H1 (cell line): ENCODE results near the gene C5orf15. TPM values are rescaled to one million over a fixed set of nuclear protein-coding genes. Genes with fewer than 3 reads are reported as not detected.

Experiments used
- CTCF ChIA-PET: fragments of 300-600 bp; sonication (Branson Sonifier 250); formaldehyde crosslinking; loops from one replicate; lab custom pipeline; 2021; ENCODE audit not compliant: partially characterized antibody; lab: Charles Lee
- POLR2A ChIA-PET: fragments of 300-600 bp; sonication (Branson Sonifier 250); formaldehyde crosslinking; loops from one replicate; lab custom pipeline; 2021; ENCODE audit warnings: inconsistent platforms; ENCODE audit not compliant: partially characterized antibody; lab: Charles Lee
- DNase-seq, 2 experiments: peaks; one replicate each; pipeline versions ENCODE4 v3.0.0 to v3.0.0-alpha.2; 2010 to 2022; ENCODE audit warnings: low spot score in 2 of 2, low read depth in 1 of 2, mixed read lengths in 1 of 2
- FAIRE-seq: peaks from 2 replicates; lab custom pipeline; 2011; peaks lifted over from hg19 to GRCh38; lab: Jason Lieb, UNC
- H2AFZ ChIP-seq: 2 replicates; pipeline ENCODE4 v1.8.1; 2012; ENCODE audit warnings: low read length, inconsistent platforms
- H2AK5ac ChIP-seq: 2 replicates; pipeline ENCODE4 v1.6.1; 2013; ENCODE audit warnings: low read depth, low read length
- H2BK120ac ChIP-seq: replicated peaks from 2 replicates; pipeline ENCODE3; 2013; ENCODE audit warnings: low read depth, low read length, inconsistent platforms
- H2BK12ac ChIP-seq: 2 replicates; pipeline ENCODE4 v1.6.1; 2013; ENCODE audit warnings: low read depth, low read length
- H2BK15ac ChIP-seq: 2 replicates; pipeline ENCODE4 v1.6.1; 2013; ENCODE audit warnings: low read length
- H2BK20ac ChIP-seq: 2 replicates; pipeline ENCODE4 v1.6.1; 2013; ENCODE audit warnings: low read length
- H2BK5ac ChIP-seq: 2 replicates; pipeline ENCODE4 v1.6.1; 2013; ENCODE audit warnings: low read depth, low read length
- H3K14ac ChIP-seq: 2 replicates; pipeline ENCODE4 v1.6.1; 2013; ENCODE audit warnings: inconsistent platforms; ENCODE audit not compliant: insufficient read length
- H3K18ac ChIP-seq: 2 replicates; pipeline ENCODE4 v1.6.1; 2013; ENCODE audit warnings: low read length; ENCODE audit errors: extremely low read depth
- H3K23ac ChIP-seq: 2 replicates; pipeline ENCODE4 v1.6.1; 2013; ENCODE audit warnings: inconsistent platforms; ENCODE audit not compliant: insufficient read length
- H3K23me2 ChIP-seq: 2 replicates; pipeline ENCODE4 v1.6.1; 2013; ENCODE audit warnings: low read depth, low read length
- H3K27ac ChIP-seq: 2 replicates; pipeline ENCODE4 v1.6.1; 2011; ENCODE audit warnings: low read depth, low read length, inconsistent platforms
- H3K27me3 ChIP-seq, 4 experiments: replicated peaks in 1 of 4; 1 replicate in 1 of 4; 2 replicates in 3 of 4; pipeline versions ENCODE4 v1.6.1 to v1.8.1; 2011 to 2013; ENCODE audit warnings: low read length in 3 of 4, mild to moderate bottlenecking in 3 of 4, inconsistent platforms in 2 of 4, mixed read lengths in 2 of 4, moderate library complexity in 1 of 4; ENCODE audit not compliant: control insufficient read depth in 3 of 4, insufficient read depth in 3 of 4; ENCODE audit errors: extremely low read depth in 1 of 4
- H3K36me3 ChIP-seq, 4 experiments: 2 replicates each; pipeline versions ENCODE4 v1.6.1 to v1.8.1; 2011 to 2013; ENCODE audit warnings: mild to moderate bottlenecking in 4 of 4, low read length in 3 of 4, moderate library complexity in 2 of 4, control low read depth in 1 of 4, inconsistent platforms in 1 of 4; ENCODE audit not compliant: insufficient read depth in 4 of 4, control insufficient read depth in 2 of 4
- H3K4ac ChIP-seq: replicated peaks from 2 replicates; pipeline ENCODE3; 2013; ENCODE audit warnings: low read length, low read depth, mixed read lengths, inconsistent platforms; ENCODE audit not compliant: insufficient read length
- H3K4me1 ChIP-seq, 4 experiments: replicated peaks in 1 of 4; 1 replicate in 1 of 4; 2 replicates in 3 of 4; pipeline versions ENCODE4 v1.6.1 to v1.8.1; 2011 to 2013; ENCODE audit warnings: low read length in 3 of 4, inconsistent platforms in 2 of 4, mixed read lengths in 1 of 4; ENCODE audit not compliant: insufficient read depth in 4 of 4, control insufficient read depth in 3 of 4
- H3K4me2 ChIP-seq, 2 experiments: 2 replicates each; pipeline versions ENCODE4 v1.6.1 to v1.8.1; 2011 to 2013; ENCODE audit warnings: low read depth in 2 of 2, low read length in 2 of 2, control low read depth in 1 of 2, inconsistent platforms in 1 of 2, mild to moderate bottlenecking in 1 of 2; ENCODE audit not compliant: insufficient read depth in 1 of 2
- H3K4me3 ChIP-seq, 4 experiments: fragments of 200-600, 300-600 bp in 1 of 4; sonication (generic), shearing (Covaris generic), sonication (Bioruptor Twin) in 1 of 4; 2 replicates each; pipeline versions ENCODE4 v1.5.1 to v1.8.1; 2011 to 2016; ENCODE audit warnings: low read length in 4 of 4, low read depth in 3 of 4, control low read depth in 2 of 4, inconsistent platforms in 2 of 4, mild to moderate bottlenecking in 2 of 4, mixed read lengths in 1 of 4, moderate library complexity in 1 of 4; ENCODE audit not compliant: insufficient read depth in 2 of 4; ENCODE audit errors: extremely low read depth in 1 of 4
- H3K56ac ChIP-seq: replicated peaks from 2 replicates; pipeline ENCODE3; 2013; ENCODE audit warnings: low read depth, mild to moderate bottlenecking, mixed read lengths, low read length, inconsistent platforms; ENCODE audit not compliant: insufficient read length
- H3K79me1 ChIP-seq: 2 replicates; pipeline ENCODE4 v1.6.1; 2013; ENCODE audit warnings: low read depth, low read length, control low read depth
- H3K79me2 ChIP-seq, 2 experiments: 2 replicates each; pipeline versions ENCODE4 v1.6.1 to v1.8.1; 2012 to 2013; ENCODE audit warnings: low read length in 2 of 2, mild to moderate bottlenecking in 2 of 2, inconsistent platforms in 1 of 2; ENCODE audit not compliant: insufficient read depth in 2 of 2, control insufficient read depth in 1 of 2
- H3K9ac ChIP-seq, 4 experiments: replicated peaks in 1 of 4; 1 replicate in 1 of 4; 2 replicates in 3 of 4; pipeline versions ENCODE4 v1.6.1 to v1.8.1; 2011 to 2013; ENCODE audit warnings: low read depth in 3 of 4, low read length in 3 of 4, control low read depth in 2 of 4, mild to moderate bottlenecking in 2 of 4, moderate library complexity in 2 of 4, inconsistent platforms in 1 of 4; ENCODE audit errors: extremely low read depth in 1 of 4
- H3K9me3 ChIP-seq, 2 experiments: 2 replicates each; pipeline versions ENCODE4 v1.6.1 to v1.8.1; 2012 to 2013; ENCODE audit warnings: mild to moderate bottlenecking in 2 of 2, moderate library complexity in 2 of 2, control low read depth in 1 of 2, inconsistent platforms in 1 of 2, low read depth in 1 of 2, low read length in 1 of 2, mixed read lengths in 1 of 2; ENCODE audit not compliant: insufficient read depth in 2 of 2
- H4K20me1 ChIP-seq, 2 experiments: replicated peaks in 1 of 2; 2 replicates each; pipeline versions ENCODE3 to v1.8.1; 2011 to 2013; ENCODE audit warnings: inconsistent platforms in 2 of 2, low read length in 2 of 2, mild to moderate bottlenecking in 1 of 2; ENCODE audit not compliant: insufficient read depth in 2 of 2, control insufficient read depth in 1 of 2
- H4K5ac ChIP-seq: 2 replicates; pipeline ENCODE4 v1.6.1; 2013; ENCODE audit warnings: low read length, low read depth, mixed read lengths, inconsistent platforms; ENCODE audit not compliant: insufficient read length
- H4K8ac ChIP-seq: 2 replicates; pipeline ENCODE4 v1.8.0; 2013; ENCODE audit warnings: mild to moderate bottlenecking, moderate library complexity, low read length, inconsistent platforms; ENCODE audit not compliant: insufficient read depth; ENCODE audit errors: extremely low read depth
- H4K91ac ChIP-seq: replicated peaks from 2 replicates; pipeline ENCODE3; 2013; ENCODE audit warnings: low read length, mixed read lengths, inconsistent platforms; ENCODE audit not compliant: insufficient read length
- CHD1 ChIP-seq: IDR thresholded peaks from 2 replicates; pipeline ENCODE4 v1.6.1; 2012; ENCODE audit warnings: low read depth, low read length, improper control_type of control experiment
- CTBP2 ChIP-seq: IDR thresholded peaks from 2 replicates; pipeline ENCODE4 v1.7.0; 2011; ENCODE audit warnings: borderline replicate concordance, mild to moderate bottlenecking, moderate library complexity, mixed read lengths, low read length; ENCODE audit not compliant: insufficient read depth, insufficient read length
- EGR1 ChIP-seq: IDR thresholded peaks from 2 replicates; pipeline ENCODE4 v1.6.1; 2011; ENCODE audit warnings: low read depth, low read length, borderline replicate concordance
- EP300 ChIP-seq, 2 experiments: IDR thresholded peaks; 1 replicate in 1 of 2; 2 replicates in 1 of 2; pipeline ENCODE4 v1.6.1; 2011 to 2012; ENCODE audit warnings: low read depth in 2 of 2, low read length in 2 of 2, mild to moderate bottlenecking in 2 of 2, borderline replicate concordance in 1 of 2, inconsistent platforms in 1 of 2, moderate library complexity in 1 of 2
- MAX ChIP-seq: IDR thresholded peaks from 2 replicates; pipeline ENCODE4 v1.6.1; 2012; ENCODE audit warnings: inconsistent platforms
- NANOG ChIP-seq: IDR thresholded peaks from 2 replicates; pipeline ENCODE4 v1.6.1; 2011; ENCODE audit warnings: low read length, low read depth, mild to moderate bottlenecking, inconsistent platforms; ENCODE audit not compliant: insufficient read depth, poor library complexity, severe bottlenecking
- POLR2A ChIP-seq, 2 experiments: IDR thresholded peaks; 1 replicate in 1 of 2; 2 replicates in 1 of 2; pipeline ENCODE4 v1.6.1; 2011; ENCODE audit warnings: low read depth in 2 of 2, low read length in 2 of 2, mild to moderate bottlenecking in 2 of 2; ENCODE audit errors: control extremely low read depth in 1 of 2
- POU5F1 ChIP-seq: IDR thresholded peaks from 2 replicates; pipeline ENCODE4 v1.6.1; 2011; ENCODE audit warnings: low read depth, mild to moderate bottlenecking, low read length, moderate library complexity
- SIN3A ChIP-seq, 2 experiments: IDR thresholded peaks in 1 of 2; conservative IDR thresholded peaks in 1 of 2; 2 replicates each; pipeline ENCODE4 v1.6.1; 2011 to 2012; ENCODE audit warnings: low read length in 2 of 2, improper control_type of control experiment in 1 of 2, low read depth in 1 of 2, mild to moderate bottlenecking in 1 of 2
- YY1 ChIP-seq: IDR thresholded peaks from 2 replicates; pipeline ENCODE4 v1.6.1; 2011; ENCODE audit warnings: low read depth, mild to moderate bottlenecking, low read length
- WGBS, 2 experiments: shearing (Covaris generic) in 1 of 2; methylation state at CpG; one replicate each; pipeline versions ENCODE4 v1.1.6 to v1.1.7; 2013 to 2015; ENCODE audit warnings: low lambda C conversion rate in 2 of 2, mixed read lengths in 2 of 2, inconsistent platforms in 1 of 2, low coverage in 1 of 2, missing lambda C conversion rate in 1 of 2; ENCODE audit not compliant: insufficient replicate concordance in 2 of 2, insufficient coverage in 1 of 2, insufficient read length in 1 of 2; ENCODE audit errors: extremely low coverage in 1 of 2, missing lambda C conversion rate in 1 of 2; 5-methylcytosine and 5-hydroxymethylcytosine counted together
- polyA plus RNA-seq, 7 experiments: library from polyadenylated mRNA; depleted of rRNA in 3 of 7; stranded (reverse) in 5 of 7; unstranded in 2 of 7; fragments of >200 nt in 5 of 7; fragments of 200-250 nt in 2 of 7; gene quantifications; 1 replicate in 5 of 7; 2 replicates in 1 of 7; 4 replicates in 1 of 7; pipeline versions ENCODE4 v1.2.1 to v1.2.3, GENCODE V29; 2011 to 2013; ENCODE audit warnings: missing spikeins in 2 of 7, mixed read lengths in 2 of 7
- total RNA-seq: library from RNA; stranded (reverse); fragmentation: NEBNext Ultra II Directional; extraction: Animal tissue kit (Norgen Biotek cat#: 25700); gene quantifications from 2 replicates; pipeline ENCODE4 v1.2.1, GENCODE V29; 2021

C5orf15 gene
- total and polyA plus RNA-seq, 2 of the 8 experiments (the other 6 are each of a cell fraction or from before 2014, with no cell fraction given) = 31.7 to 39.3 TPM

- Histone ChIP-seq H4K8ac (no peak overlapping the region; the same call in 1 of the 2 replicates), H3K27me3 (no peaks in the 10 kb centered on the region), H3K4me2 (peak overlapping the region; percentile 88 to 91), H3K4me3 (peak overlapping the region; percentile 52 to 90 (median 66)), H2BK20ac (no peak overlapping the region), H3K56ac (no peak overlapping the region), H2BK12ac (no peak overlapping the region), H3K4me1 (peaks cover 6 to 29% (median 16%) of the 10 kb centered on the region in 4 experiments), H4K91ac (peak overlapping the region; percentile 8), H3K9ac (peak overlapping the region; percentile 81 to 98 (median 86)), H3K18ac (no peak overlapping the region; the same call in 1 of the 2 replicates), H2BK15ac (no peak overlapping the region), H3K79me1 (peaks cover 6% of the 10 kb centered on the region; the same call in 1 of the 2 replicates), H4K5ac (peak overlapping the region; percentile 58), H3K4ac (no peak overlapping the region), H3K9me3 (no peaks in the 10 kb centered on the region), H3K36me3 (no peaks in the 10 kb centered on the region; a peak in 1 of 8 replicates), H3K14ac (no peak overlapping the region), H3K79me2 (peaks cover 45 to 60% of the 10 kb centered on the region in 2 experiments), H3K27ac (0 out of 2 replicates have a peak overlapping the region, but pooled peaks have one; percentile 84), H2AFZ (no peak overlapping the region), H3K23me2 (peaks cover 16% of the 10 kb centered on the region)
- CTCF ChIA-PET = interaction anchor here (0.9 to 1.3 kb wide), 3 partner anchors 8 to 36 kb away, joined by 3 to 4 read pairs (median 3); no protein-coding TSS in a partner anchor
- no peak for FAIRE-seq
- TF ChIP-seq YY1 (no peak), EGR1 (no peak), CHD1 (no peak), SIN3A (conservative IDR thresholded peaks at IDR 0.05 in 1 of 2, IDR thresholded peaks at IDR 0.05 in 1 of 2; ENCODE audit: low read depth in 1 of 2, low read length in 2 of 2) (peak in 1 of 2 experiments; percentile 72; a peak in 1 of 4 replicates), CTBP2 (no peak), POLR2A (IDR thresholded peaks at IDR 0.05; ENCODE audit: control extremely low read depth in 1 of 2, low read depth in 2 of 2, low read length in 2 of 2) (0 out of 3 replicates have a peak, but pooled peaks of 1 of the 2 experiments have one; percentile 17), MAX (peak; percentile 27; the same call in 1 of the 2 replicates), NANOG (no peak), POU5F1 (no peak), EP300 (IDR thresholded peaks at IDR 0.05; ENCODE audit: borderline replicate concordance in 1 of 2, low read depth in 2 of 2, low read length in 2 of 2) (no peak)
- TF ChIP-seq, all 59 proteins: peak for 3
- H2AK5ac ChIP-seq = no peak overlapping the region
- POLR2A ChIA-PET = interaction anchor here (0.9 to 2.6 kb wide), 6 partner anchors 8 to 111 kb away, joined by 3 to 10 read pairs (median 4); partner anchors contain the start of gene TCF7
- no peak overlapping the region for H2BK5ac ChIP-seq
- H4K20me1 ChIP-seq = peaks cover 27 to 39% of the 10 kb centered on the region in 2 experiments
- no peak overlapping the region for H2BK120ac ChIP-seq
- no peak for DNase-seq
- WGBS, 2 experiments = 37% methylated on average over 11 of the region's 11 CpGs; no CpG with 5 or more reads in 1 of the 2 experiments
- no peak overlapping the region for H3K23ac ChIP-seq
These were observed 34.8 kb upstream of the C5orf15 start for GRCh38 chr5:134003064-134003816.
